Testis (tissue), 2 donors: ENCODE measurements around the gene SHC4.

Experiments used
- CTCF ChIP-seq, 3 experiments: fragments of 450-650 bp in 2 of 3; fragments of 200-600 bp in 1 of 3; sonication (generic) in 1 of 3; IDR thresholded peaks; one replicate each; pipeline ENCODE4 v1.5.1; 2016 to 2019; ENCODE audit warnings: antibody characterized with exemption in 3 of 3, mild to moderate bottlenecking in 2 of 3, moderate library complexity in 1 of 3
- POLR2A ChIP-seq: fragments of 450-650 bp; IDR thresholded peaks from one replicate; pipeline ENCODE4 v1.6.1; 2017; ENCODE audit warnings: antibody characterized with exemption, mild to moderate bottlenecking, moderate library complexity

GRCh38 chr15:48946840-48947187 is 16.9 kb downstream of the SHC4 start:
- TF ChIP-seq CTCF (IDR thresholded peaks at IDR 0.05): no peak
- no peak for TF ChIP-seq POLR2A
